HepG2 (cell line): Measurements from ENCODE around the gene NXT1. TPM values are rescaled to one million over a fixed set of nuclear protein-coding genes. Genes with fewer than 3 reads are reported as not detected.

Experiments used
- ESRRA ChIP-seq: sonication (generic); formaldehyde crosslinking; IDR thresholded peaks from 2 replicates; pipeline ENCODE4 v1.5.1; 2020; ENCODE audit warnings: mild to moderate bottlenecking, low read depth, missing genetic modification reagents
- FOXC1 ChIP-seq: sonication (generic); formaldehyde crosslinking; IDR thresholded peaks from 2 replicates; pipeline ENCODE4 v1.8.0; 2022; ENCODE audit warnings: mild to moderate bottlenecking, missing genetic modification reagents, borderline replicate concordance
- GZF1 ChIP-seq: sonication (generic); formaldehyde crosslinking; IDR thresholded peaks from 2 replicates; pipeline ENCODE4 v1.5.1; 2020; ENCODE audit warnings: mild to moderate bottlenecking, missing genetic modification reagents
- IRF2 ChIP-seq: IDR thresholded peaks from 2 replicates; pipeline ENCODE4 v1.6.1; 2018; ENCODE audit warnings: missing genetic modification reagents, missing compliant biosample characterization
- ISX ChIP-seq: sonication (generic); formaldehyde crosslinking; conservative IDR thresholded peaks from 2 replicates; pipeline ENCODE4 v1.5.0; 2020; ENCODE audit warnings: missing genetic modification reagents
- NR2F6 ChIP-seq, 2 experiments: IDR thresholded peaks; 2 replicates each; pipeline ENCODE4 v1.6.1; 2016; ENCODE audit warnings: antibody characterized with exemption in 1 of 2, mild to moderate bottlenecking in 1 of 2
- NR3C1 ChIP-seq: sonication (generic); formaldehyde crosslinking; IDR thresholded peaks from 2 replicates; pipeline ENCODE4 v1.4.0; 2020; ENCODE audit warnings: missing genetic modification reagents
- TBX3 ChIP-seq: fragments of 450-650 bp; IDR thresholded peaks from 2 replicates; pipeline ENCODE4 v1.6.1; 2017; ENCODE audit warnings: antibody characterized with exemption, mild to moderate bottlenecking, inconsistent platforms, borderline replicate concordance
- ZBTB7A ChIP-seq: sonication (generic); formaldehyde crosslinking; IDR thresholded peaks from 2 replicates; pipeline ENCODE4 v1.8.0; 2022; ENCODE audit warnings: mild to moderate bottlenecking, missing genetic modification reagents
- ZFP1 ChIP-seq: IDR thresholded peaks from 2 replicates; pipeline ENCODE4 v1.6.1; 2016
- ZNF205 ChIP-seq: IDR thresholded peaks from 2 replicates; pipeline ENCODE4 v1.6.1; 2018; ENCODE audit warnings: missing biosample characterization, missing genetic modification reagents
- ZNF367 ChIP-seq: sonication (generic); formaldehyde crosslinking; IDR thresholded peaks from 2 replicates; pipeline ENCODE4 v1.4.0; 2020; ENCODE audit warnings: missing genetic modification reagents, borderline replicate concordance
- ZNF510 ChIP-seq: sonication (generic); formaldehyde crosslinking; IDR thresholded peaks from 2 replicates; pipeline ENCODE4 v1.4.0; 2020; ENCODE audit warnings: low read depth, mild to moderate bottlenecking, missing genetic modification reagents
- ZNF549 ChIP-seq: sonication (generic); formaldehyde crosslinking; IDR thresholded peaks from 2 replicates; pipeline ENCODE4 v1.5.0; 2020; ENCODE audit warnings: missing genetic modification reagents
- ZNF605 ChIP-seq: sonication (generic); formaldehyde crosslinking; IDR thresholded peaks from 2 replicates; pipeline ENCODE4 v1.8.0; 2022; ENCODE audit warnings: mild to moderate bottlenecking, missing genetic modification reagents
- ZNF616 ChIP-seq: sonication (generic); formaldehyde crosslinking; IDR thresholded peaks from 2 replicates; pipeline ENCODE4 v1.5.0; 2020; ENCODE audit warnings: low read depth, mild to moderate bottlenecking, missing genetic modification reagents
- ZNF782 ChIP-seq: sonication (generic); formaldehyde crosslinking; IDR thresholded peaks from 2 replicates; pipeline ENCODE4 v1.4.0; 2020; ENCODE audit warnings: missing genetic modification reagents, mild to moderate bottlenecking, borderline replicate concordance
- polyA plus RNA-seq, 8 experiments: library from polyadenylated mRNA; depleted of rRNA in 3 of 8; stranded (reverse) in 7 of 8; unstranded in 1 of 8; fragments of >200 nt; fragmentation: Illumina TruSeq in 4 of 8; extraction: Trizol in 4 of 8; gene quantifications; 2 replicates each; pipeline versions ENCODE4 v1.2.1 to v1.2.3, GENCODE V29; 2011 to 2016; ENCODE audit warnings: low read depth in 4 of 8, missing spikeins in 1 of 8, mixed read lengths in 1 of 8; ENCODE audit not compliant: insufficient read depth in 1 of 8
- total RNA-seq, 5 experiments: library from RNA; depleted of rRNA; stranded (reverse); fragments of >200 nt; fragmentation: Illumina TruSeq; extraction: Trizol; gene quantifications; 2 replicates each; pipeline ENCODE4 v1.2.3, GENCODE V29; 2016; ENCODE audit warnings: low read depth in 1 of 5
- TF ChIP-seq, protein P1 (sequence below): sonication (generic); formaldehyde crosslinking; IDR thresholded peaks from 2 replicates; pipeline ENCODE4 v1.5.0; 2020; ENCODE audit warnings: missing genetic modification reagents
- TF ChIP-seq, protein P2 (sequence below): sonication (generic); formaldehyde crosslinking; conservative IDR thresholded peaks from 2 replicates; pipeline ENCODE4 v1.4.0; 2020; ENCODE audit warnings: missing genetic modification reagents
- TF ChIP-seq, protein P3 (sequence below): sonication (generic); formaldehyde crosslinking; IDR thresholded peaks from 2 replicates; pipeline ENCODE4 v1.5.0; 2020; ENCODE audit warnings: mild to moderate bottlenecking, low read depth, missing genetic modification reagents, borderline replicate concordance
- TF ChIP-seq, protein P4 (sequence below): sonication (generic); formaldehyde crosslinking; IDR thresholded peaks from 2 replicates; pipeline ENCODE4 v1.5.0; 2020; ENCODE audit warnings: mild to moderate bottlenecking, missing genetic modification reagents
- TF ChIP-seq, protein P5 (sequence below): sonication (generic); formaldehyde crosslinking; IDR thresholded peaks from 2 replicates; pipeline ENCODE4 v1.4.0; 2020; ENCODE audit warnings: missing genetic modification reagents, borderline replicate concordance

Gene NXT1
- total and polyA plus RNA-seq, 2 of the 13 experiments (the other 11 are each of a cell fraction or from before 2014, with no cell fraction given) = 35.6 to 65.9 TPM

DNA sequence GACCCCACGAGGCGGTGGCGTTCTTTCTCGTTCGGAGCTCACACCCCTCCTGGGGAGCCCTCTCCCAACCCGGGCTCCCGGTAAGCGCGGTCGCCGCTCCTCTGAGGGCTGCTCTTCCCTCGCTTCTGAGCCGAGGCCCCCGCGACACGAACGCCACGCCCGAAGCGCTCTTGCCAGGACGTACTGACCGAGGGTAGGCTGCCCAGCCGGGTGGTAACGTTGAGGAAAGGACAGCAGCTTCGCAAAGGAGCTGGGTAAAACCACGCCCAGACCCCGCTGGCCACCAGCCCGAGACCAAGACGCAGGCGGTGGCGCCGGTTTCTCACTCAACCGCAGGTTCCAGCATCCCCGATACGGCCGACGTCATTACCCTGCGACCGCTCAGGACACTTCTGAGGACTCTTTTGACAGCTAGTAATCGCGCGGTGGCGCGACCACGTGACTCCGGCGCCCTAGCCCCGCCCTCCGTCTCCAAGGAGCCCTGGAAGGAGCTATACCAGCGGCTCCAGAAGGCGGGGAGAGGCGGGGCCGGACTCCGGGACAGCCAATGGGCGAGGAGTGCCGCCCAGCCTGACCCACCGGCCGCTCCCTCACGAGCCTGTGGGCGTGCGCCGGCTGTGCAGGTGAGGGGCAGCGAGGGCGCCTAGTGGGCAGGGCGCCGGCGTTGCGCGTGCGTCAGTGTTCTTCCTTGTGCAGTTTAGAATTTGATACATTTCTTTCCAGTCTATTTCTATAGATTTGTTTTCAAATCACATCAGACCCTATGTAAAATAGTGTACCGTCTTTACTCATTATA is 7.4 kb downstream of the NXT1 start (continued):
- TF ChIP-seq, protein P1, sequence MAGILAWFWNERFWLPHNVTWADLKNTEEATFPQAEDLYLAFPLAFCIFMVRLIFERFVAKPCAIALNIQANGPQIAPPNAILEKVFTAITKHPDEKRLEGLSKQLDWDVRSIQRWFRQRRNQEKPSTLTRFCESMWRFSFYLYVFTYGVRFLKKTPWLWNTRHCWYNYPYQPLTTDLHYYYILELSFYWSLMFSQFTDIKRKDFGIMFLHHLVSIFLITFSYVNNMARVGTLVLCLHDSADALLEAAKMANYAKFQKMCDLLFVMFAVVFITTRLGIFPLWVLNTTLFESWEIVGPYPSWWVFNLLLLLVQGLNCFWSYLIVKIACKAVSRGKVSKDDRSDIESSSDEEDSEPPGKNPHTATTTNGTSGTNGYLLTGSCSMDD (CRISPR knock-in tag) = no peak
- TF ChIP-seq, protein P2, sequence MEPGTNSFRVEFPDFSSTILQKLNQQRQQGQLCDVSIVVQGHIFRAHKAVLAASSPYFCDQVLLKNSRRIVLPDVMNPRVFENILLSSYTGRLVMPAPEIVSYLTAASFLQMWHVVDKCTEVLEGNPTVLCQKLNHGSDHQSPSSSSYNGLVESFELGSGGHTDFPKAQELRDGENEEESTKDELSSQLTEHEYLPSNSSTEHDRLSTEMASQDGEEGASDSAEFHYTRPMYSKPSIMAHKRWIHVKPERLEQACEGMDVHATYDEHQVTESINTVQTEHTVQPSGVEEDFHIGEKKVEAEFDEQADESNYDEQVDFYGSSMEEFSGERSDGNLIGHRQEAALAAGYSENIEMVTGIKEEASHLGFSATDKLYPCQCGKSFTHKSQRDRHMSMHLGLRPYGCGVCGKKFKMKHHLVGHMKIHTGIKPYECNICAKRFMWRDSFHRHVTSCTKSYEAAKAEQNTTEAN (CRISPR knock-in tag) = no peak
- TF ChIP-seq ZNF510 = no peak
- no peak for TF ChIP-seq GZF1 (CRISPR knock-in tag)
- peak; percentile 88 for TF ChIP-seq IRF2 (CRISPR knock-in tag)
- no peak for TF ChIP-seq ISX
- TF ChIP-seq ZNF782 (CRISPR knock-in tag) = peak; percentile 82; the same call in 1 of the 2 replicates
- TF ChIP-seq ZNF616 (CRISPR knock-in tag) = no peak; the same call in 1 of the 2 replicates
- TF ChIP-seq ZNF549 (CRISPR knock-in tag) = 0 out of 2 replicates have a peak, but pooled peaks have one; percentile 17
- 0 out of 2 replicates have a peak, but pooled peaks have one; percentile 19 for TF ChIP-seq ESRRA (CRISPR knock-in tag)
- TF ChIP-seq, protein P3, sequence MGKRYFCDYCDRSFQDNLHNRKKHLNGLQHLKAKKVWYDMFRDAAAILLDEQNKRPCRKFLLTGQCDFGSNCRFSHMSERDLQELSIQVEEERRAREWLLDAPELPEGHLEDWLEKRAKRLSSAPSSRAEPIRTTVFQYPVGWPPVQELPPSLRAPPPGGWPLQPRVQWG (CRISPR knock-in tag) = no peak
- TF ChIP-seq, protein P4, sequence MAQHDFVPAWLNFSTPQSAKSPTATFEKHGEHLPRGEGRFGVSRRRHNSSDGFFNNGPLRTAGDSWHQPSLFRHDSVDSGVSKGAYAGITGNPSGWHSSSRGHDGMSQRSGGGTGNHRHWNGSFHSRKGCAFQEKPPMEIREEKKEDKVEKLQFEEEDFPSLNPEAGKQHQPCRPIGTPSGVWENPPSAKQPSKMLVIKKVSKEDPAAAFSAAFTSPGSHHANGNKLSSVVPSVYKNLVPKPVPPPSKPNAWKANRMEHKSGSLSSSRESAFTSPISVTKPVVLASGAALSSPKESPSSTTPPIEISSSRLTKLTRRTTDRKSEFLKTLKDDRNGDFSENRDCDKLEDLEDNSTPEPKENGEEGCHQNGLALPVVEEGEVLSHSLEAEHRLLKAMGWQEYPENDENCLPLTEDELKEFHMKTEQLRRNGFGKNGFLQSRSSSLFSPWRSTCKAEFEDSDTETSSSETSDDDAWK (CRISPR knock-in tag) = no peak
- peak; percentile 93 for TF ChIP-seq FOXC1 (CRISPR knock-in tag)
- TF ChIP-seq ZNF205 (CRISPR knock-in tag) = peak; percentile 91
- TF ChIP-seq NR3C1 = no peak
- no peak for TF ChIP-seq ZFP1 (CRISPR knock-in tag)
- TF ChIP-seq, protein P5, sequence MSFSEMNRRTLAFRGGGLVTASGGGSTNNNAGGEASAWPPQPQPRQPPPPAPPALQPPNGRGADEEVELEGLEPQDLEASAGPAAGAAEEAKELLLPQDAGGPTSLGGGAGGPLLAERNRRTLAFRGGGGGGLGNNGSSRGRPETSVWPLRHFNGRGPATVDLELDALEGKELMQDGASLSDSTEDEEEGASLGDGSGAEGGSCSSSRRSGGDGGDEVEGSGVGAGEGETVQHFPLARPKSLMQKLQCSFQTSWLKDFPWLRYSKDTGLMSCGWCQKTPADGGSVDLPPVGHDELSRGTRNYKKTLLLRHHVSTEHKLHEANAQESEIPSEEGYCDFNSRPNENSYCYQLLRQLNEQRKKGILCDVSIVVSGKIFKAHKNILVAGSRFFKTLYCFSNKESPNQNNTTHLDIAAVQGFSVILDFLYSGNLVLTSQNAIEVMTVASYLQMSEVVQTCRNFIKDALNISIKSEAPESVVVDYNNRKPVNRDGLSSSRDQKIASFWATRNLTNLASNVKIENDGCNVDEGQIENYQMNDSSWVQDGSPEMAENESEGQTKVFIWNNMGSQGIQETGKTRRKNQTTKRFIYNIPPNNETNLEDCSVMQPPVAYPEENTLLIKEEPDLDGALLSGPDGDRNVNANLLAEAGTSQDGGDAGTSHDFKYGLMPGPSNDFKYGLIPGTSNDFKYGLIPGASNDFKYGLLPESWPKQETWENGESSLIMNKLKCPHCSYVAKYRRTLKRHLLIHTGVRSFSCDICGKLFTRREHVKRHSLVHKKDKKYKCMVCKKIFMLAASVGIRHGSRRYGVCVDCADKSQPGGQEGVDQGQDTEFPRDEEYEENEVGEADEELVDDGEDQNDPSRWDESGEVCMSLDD (CRISPR knock-in tag) = no peak; the same call in 1 of the 2 replicates
- peak; percentile 83 for TF ChIP-seq TBX3
- no peak; the same call in 1 of the 2 replicates for TF ChIP-seq ZNF367 (CRISPR knock-in tag)
- TF ChIP-seq NR2F6 (IDR thresholded peaks at IDR 0.05) = no peak
- peak; percentile 59 for TF ChIP-seq NR2F6 (CRISPR knock-in tag; IDR thresholded peaks at IDR 0.05)
- no peak; the same call in 1 of the 2 replicates for TF ChIP-seq ZNF605
- peak; percentile 5; the same call in 1 of the 2 replicates for TF ChIP-seq ZBTB7A (CRISPR knock-in tag)
